Gastroesophageal sphincter (tissue), 4 donors: ENCODE measurements around the gene SHISA7. TPM values are rescaled to one million over a fixed set of nuclear protein-coding genes. Genes with fewer than 3 reads are reported as not detected.
"Not testable (repeated sequence)": the region's sequence is repeated elsewhere in the genome, so short reads cannot be mapped to it uniquely, and the experiment has no call there.

Experiments
- ATAC-seq: fragments of 150-250 bp; one replicate; pipeline ENCODE4 v1.9.1; 2016; ENCODE audit warnings: mild to moderate bottlenecking, moderate library complexity
- H3K27ac ChIP-seq, 4 donors: fragments of 200-600 bp; sonication (generic) in 3 of 4; 1 replicate in 3 of 4; 2 replicates in 1 of 4; pipeline ENCODE4 v1.5.1; 2016 to 2019
- H3K27me3 ChIP-seq: fragments of 200-600 bp; sonication (generic); one replicate; pipeline ENCODE4 v1.5.1; 2019
- H3K36me3 ChIP-seq, 2 donors: fragments of 200-600 bp; sonication (generic); one replicate each; pipeline ENCODE4 v1.5.1; 2019; ENCODE audit warnings: control low read depth in 1 of 2
- H3K4me1 ChIP-seq, 3 donors: fragments of 200-600 bp; sonication (generic); 1 replicate in 2 of 3; 2 replicates in 1 of 3; pipeline ENCODE4 v1.5.1; 2016 to 2019; ENCODE audit warnings: control low read depth in 2 of 3
- H3K4me3 ChIP-seq, 2 donors: fragments of 200-600 bp; sonication (generic); one replicate each; pipeline ENCODE4 v1.5.1; 2019; ENCODE audit warnings: mild to moderate bottlenecking in 1 of 2, moderate library complexity in 1 of 2
- H3K9me3 ChIP-seq, 3 donors: fragments of 200-600 bp; sonication (generic); one replicate each; pipeline ENCODE4 v1.5.1; 2017 to 2019; ENCODE audit warnings: control low read depth in 2 of 3
- CTCF ChIP-seq, 4 experiments: fragments of 200-600 bp in 2 of 4; fragments of 450-650 bp in 2 of 4; sonication (generic) in 1 of 4; IDR thresholded peaks; one replicate each; pipeline ENCODE4 v1.5.1; 2017 to 2019; ENCODE audit warnings: antibody characterized with exemption in 4 of 4, mild to moderate bottlenecking in 2 of 4, moderate library complexity in 2 of 4
- EP300 ChIP-seq: sonication (generic); formaldehyde crosslinking; IDR thresholded peaks from one replicate; pipeline ENCODE4 v1.6.1; 2017; ENCODE audit warnings: antibody characterized with exemption, mild to moderate bottlenecking
- POLR2A ChIP-seq, 2 donors: fragments of 450-650 bp; IDR thresholded peaks; one replicate each; pipeline ENCODE4 v1.6.1; 2017; ENCODE audit warnings: antibody characterized with exemption in 2 of 2, mild to moderate bottlenecking in 2 of 2, moderate library complexity in 1 of 2
- POLR2AphosphoS5 ChIP-seq: sonication (generic); formaldehyde crosslinking; IDR thresholded peaks from one replicate; pipeline ENCODE4 v1.6.1; 2017; ENCODE audit warnings: antibody characterized with exemption
- WGBS, 2 donors: methylation state at CpG; one replicate each; pipeline ENCODE4 v1.1.5; 2018; ENCODE audit warnings: low coverage in 1 of 2; 5-methylcytosine and 5-hydroxymethylcytosine counted together
- total RNA-seq, 4 donors: library from RNA; depleted of rRNA; stranded (reverse); fragments of >200 nt; gene quantifications; one replicate each; pipeline ENCODE4 v1.1.0, GENCODE V29; 2016

Gene SHISA7
- total RNA-seq, 4 donors from 2014 or later: not detected

GRCh38 chr19:55405638-55406037 is 37.5 kb downstream of the SHISA7 start:
- Histone ChIP-seq H3K27me3 (no peaks in the 10 kb centered on the region), H3K9me3 (no peaks in the 10 kb centered on the region), H3K36me3 (peaks cover 0 to 56% of the 10 kb centered on the region in 2 donors), H3K27ac (no peak overlapping the region), H3K4me3 (no peak overlapping the region), H3K4me1 (peaks cover 0 to 22% (median 16%) of the 10 kb centered on the region in 3 donors)
- no peak for TF ChIP-seq CTCF (IDR thresholded peaks at IDR 0.05)
- no peak for TF ChIP-seq POLR2AphosphoS5
- TF ChIP-seq POLR2A (IDR thresholded peaks at IDR 0.05): no peak
- no peak for TF ChIP-seq EP300
- WGBS, 2 donors: 33 to 80% methylated on average over 1 of the region's 5 CpGs
- ATAC-seq: no peak

- Histone ChIP-seq H3K27ac (no peak overlapping the region), H3K36me3 (peaks cover 0 to 69% of the 10 kb centered on the region in 2 donors), H3K9me3 (no peaks in the 10 kb centered on the region), H3K27me3 (no peaks in the 10 kb centered on the region), H3K4me3 (no peak overlapping the region), H3K4me1 (peaks cover 0 to 18% (median 13%) of the 10 kb centered on the region in 3 donors)
- WGBS, 2 donors: no CpG with 5 or more reads among the region's 2 CpGs
- TF ChIP-seq POLR2AphosphoS5: no peak
- no peak for ATAC-seq
These were observed 40.6 kb downstream of the SHISA7 start for GRCh38 chr19:55402509-55402908.

GRCh38 chr19:55401390-55401789 is 41.7 kb downstream of the SHISA7 start:
- peaks cover 0 to 69% of the 10 kb centered on the region in 2 donors for H3K36me3 ChIP-seq
- WGBS, 2 donors: 54% methylated on average over 5 of the region's 28 CpGs; no CpG with 5 or more reads in 1 of the 2 donors
- H3K27me3 ChIP-seq, H3K27ac ChIP-seq, ATAC-seq, H3K4me3 ChIP-seq, H3K9me3 ChIP-seq: not testable (repeated sequence)
- H3K4me1 ChIP-seq: peaks cover 0 to 11% (median 8%) of the 10 kb centered on the region in 3 donors

- WGBS, 2 donors: 83 to 85% methylated on average over 3 to 4 of the region's 14 CpGs
- peaks cover 0 to 60% of the 10 kb centered on the region in 2 donors for H3K36me3 ChIP-seq
- no peaks in the 10 kb centered on the region for H3K9me3 ChIP-seq
- no peak overlapping the region for H3K27ac ChIP-seq
- no peaks in the 10 kb centered on the region for H3K27me3 ChIP-seq
- TF ChIP-seq CTCF (IDR thresholded peaks at IDR 0.05) (no peak), EP300 (no peak), POLR2A (IDR thresholded peaks at IDR 0.05) (no peak), POLR2AphosphoS5 (no peak)
- H3K4me3 ChIP-seq: no peak overlapping the region
- ATAC-seq: no peak
- H3K4me1 ChIP-seq: peaks cover 0 to 2% (median 0%) of the 10 kb centered on the region in 3 donors
These were observed 42.6 kb downstream of the SHISA7 start for GRCh38 chr19:55400281-55401087.

- no peak overlapping the region for H3K4me3 ChIP-seq
- WGBS, 2 donors: 85 to 89% methylated on average over 11 to 12 of the region's 12 CpGs
- H3K27ac ChIP-seq: no peak overlapping the region
- no peak for ATAC-seq
- no peaks in the 10 kb centered on the region for H3K4me1 ChIP-seq
- TF ChIP-seq POLR2AphosphoS5 (no peak), EP300 (no peak), CTCF (IDR thresholded peaks at IDR 0.05) (no peak), POLR2A (IDR thresholded peaks at IDR 0.05) (no peak)
- H3K27me3 ChIP-seq: no peaks in the 10 kb centered on the region
- no peaks in the 10 kb centered on the region for H3K9me3 ChIP-seq
- peaks cover 0 to 40% of the 10 kb centered on the region in 2 donors for H3K36me3 ChIP-seq
These were observed 44.7 kb downstream of the SHISA7 start for GRCh38 chr19:55398200-55398925.
